ELF-1 (cell line): Measurements from ENCODE around the gene DCDC2C.

ENCODE experiments used
- DNase-seq: peaks from one replicate; pipeline ENCODE4 v3.0.0-alpha.2; 2016; ENCODE audit warnings: low read depth, low spot score

The DCDC2C gene

GRCh38 chr2:3827673-3828575, 124.5 kb downstream of the DCDC2C start:
- DNase-seq, result no peak

- DNase-seq, result no peak
Observed at GRCh38 chr2:3830796-3831195, 127.4 kb downstream of the DCDC2C start.

- DNase-seq, result no peak
Observed at GRCh38 chr2:3837086-3837485, 133.7 kb downstream of the DCDC2C start.

- no peak for DNase-seq
Observed at GRCh38 chr2:3838348-3838747, 135.0 kb downstream of the DCDC2C start.

- DNase-seq, result no peak
Observed at GRCh38 chr2:3839476-3839875, 136.1 kb downstream of the DCDC2C start.

DNA sequence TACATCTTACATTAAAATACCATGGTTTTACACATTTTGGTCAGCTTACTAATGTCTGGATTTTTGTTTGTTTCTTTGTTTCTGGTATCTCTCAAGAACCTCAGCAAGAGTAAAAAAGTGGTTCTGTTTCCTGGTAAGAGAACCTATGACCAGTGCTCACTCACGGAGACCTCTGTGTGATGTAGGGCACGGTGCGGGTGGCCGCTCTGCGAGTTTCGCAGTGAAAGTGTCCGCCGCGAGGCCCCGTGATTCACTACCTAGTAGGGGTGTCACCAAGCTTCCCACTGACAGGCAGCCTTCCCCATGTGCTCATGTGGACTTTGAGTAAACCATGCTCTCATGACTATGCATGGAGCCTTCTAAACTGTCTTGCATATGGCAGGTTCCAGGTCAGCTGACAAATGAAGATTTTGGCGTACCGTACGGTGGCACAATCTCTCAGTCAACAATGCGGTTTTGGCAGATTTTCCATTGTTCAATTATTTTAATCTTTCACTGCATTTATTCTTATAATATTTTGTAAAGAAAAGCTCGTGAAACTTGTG, 137.3 kb downstream of the DCDC2C start:
- DNase-seq, result no peak

DNA sequence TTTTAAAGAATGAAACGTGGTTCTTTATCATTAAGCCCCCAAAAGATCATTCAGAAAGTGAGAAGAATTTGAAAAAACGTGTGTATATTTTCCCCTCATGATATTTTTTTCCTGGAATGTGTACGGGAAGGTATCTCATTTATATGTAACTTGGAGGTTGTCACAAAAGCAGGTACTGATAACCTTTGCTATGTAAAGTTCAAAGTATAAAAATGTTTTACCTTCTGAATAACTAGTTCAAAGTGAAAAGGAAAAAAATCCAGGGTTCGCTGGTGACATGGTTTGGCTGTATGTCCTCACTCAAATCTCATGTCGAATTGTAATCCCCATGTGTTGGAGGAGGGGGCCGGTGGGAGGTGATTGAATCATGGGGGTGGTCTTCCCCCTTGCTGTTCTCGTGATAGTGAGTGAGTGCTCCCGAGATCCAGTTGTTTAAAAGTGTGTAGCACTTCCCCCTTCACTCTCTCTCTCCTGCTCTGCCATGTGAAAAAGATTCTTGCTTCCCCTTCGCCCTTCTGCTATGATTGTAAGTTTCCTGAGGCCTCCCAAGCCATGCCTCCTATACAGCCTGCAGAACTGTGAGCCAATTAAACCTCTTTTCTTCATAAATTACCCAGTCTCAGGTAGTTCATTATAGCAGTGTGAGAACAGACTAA, 144.2 kb downstream of the DCDC2C start:
- no peak for DNase-seq

- DNase-seq, result no peak
Observed at GRCh38 chr2:3848776-3849175, 145.4 kb downstream of the DCDC2C start.

DNA sequence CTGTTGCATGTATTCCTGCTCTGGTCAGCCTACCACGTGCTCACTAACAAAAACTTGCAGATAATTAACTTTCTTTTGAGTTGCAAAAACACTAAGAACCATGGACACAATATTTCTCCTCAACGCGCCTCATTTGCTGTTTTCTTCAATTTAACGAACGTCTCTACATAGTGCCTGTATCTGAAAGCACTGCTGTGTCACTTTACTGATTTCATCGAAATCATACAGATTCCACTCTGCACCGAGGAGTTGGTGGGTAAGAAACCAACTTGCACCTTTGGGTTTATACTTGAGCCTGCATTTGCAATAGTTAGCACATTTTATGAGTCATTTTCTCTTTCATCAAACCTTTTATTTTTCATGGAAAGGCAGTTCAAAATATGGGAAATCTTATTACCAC, 145.8 kb downstream of the DCDC2C start:
- DNase-seq, result no peak

GRCh38 chr2:3857576-3857975, 154.2 kb downstream of the DCDC2C start:
- no peak for DNase-seq

- DNase-seq, result peak; percentile 19
Observed at GRCh38 chr2:3864943-3865865, 161.8 kb downstream of the DCDC2C start.

GRCh38 chr2:3867469-3867868, 164.1 kb downstream of the DCDC2C start:
- no peak for DNase-seq

- no peak for DNase-seq
Observed at GRCh38 chr2:3868012-3868805, 164.8 kb downstream of the DCDC2C start.

GRCh38 chr2:3870222-3870621, 166.8 kb downstream of the DCDC2C start:
- DNase-seq, result no peak

GRCh38 chr2:3871002-3871401, 167.6 kb downstream of the DCDC2C start:
- no peak for DNase-seq

DNA sequence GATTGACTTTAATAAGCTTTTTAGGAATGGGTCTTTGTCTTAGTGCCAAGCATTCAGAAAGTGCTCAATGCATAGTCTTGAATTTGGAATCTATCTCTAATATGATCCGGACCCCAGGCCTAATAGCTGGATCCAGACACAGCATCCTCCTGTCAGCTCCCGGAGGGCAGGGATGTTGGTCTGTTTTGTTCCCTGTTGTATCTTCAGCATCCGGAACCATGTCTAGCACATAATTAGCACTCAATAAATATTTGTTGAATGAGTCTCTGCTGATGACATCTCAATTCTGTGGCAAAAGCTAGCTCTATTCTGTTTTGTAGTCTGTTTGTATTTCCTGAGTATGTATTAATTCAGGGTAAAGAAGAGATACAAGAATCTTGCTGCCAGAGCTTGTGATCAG, 169.1 kb downstream of the DCDC2C start:
- DNase-seq, result no peak

DNA sequence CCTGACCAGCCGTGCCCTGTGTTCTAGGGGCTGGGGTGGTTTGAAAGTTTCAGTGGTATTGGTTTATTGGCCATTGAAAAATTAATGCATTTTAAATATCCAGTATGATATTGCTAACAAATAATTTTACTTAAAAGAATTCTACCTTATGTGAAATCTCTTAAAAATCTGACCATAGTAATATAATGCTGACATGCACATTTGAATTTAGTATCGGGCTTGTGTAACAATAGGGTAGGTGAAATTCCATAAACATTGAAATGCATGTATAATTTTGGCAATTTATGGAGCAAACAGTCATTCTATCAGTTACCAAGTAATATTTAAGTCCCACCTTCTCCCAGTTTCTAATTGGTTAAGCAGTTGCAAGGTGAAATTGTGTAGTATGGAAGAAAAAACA, 170.5 kb downstream of the DCDC2C start:
- DNase-seq, result no peak

DNA sequence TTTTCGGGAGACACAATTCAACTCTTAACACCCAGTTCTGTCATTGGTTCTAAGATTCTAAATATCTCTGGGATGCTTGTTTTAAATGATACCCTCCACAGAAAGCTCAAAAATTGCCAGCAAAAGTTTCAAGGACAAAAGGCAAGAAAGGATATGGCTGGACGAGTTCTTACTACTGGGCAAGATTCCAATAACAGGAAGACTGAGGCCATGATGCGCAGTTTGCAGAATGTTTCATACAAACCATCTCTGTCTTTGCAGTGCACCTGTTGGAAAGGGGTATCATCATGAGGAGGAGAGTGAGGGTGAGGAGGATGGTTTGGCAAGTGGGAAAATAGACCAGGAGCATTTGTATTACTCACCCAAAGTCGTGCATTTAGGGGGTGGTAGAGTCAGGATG, 172.8 kb downstream of the DCDC2C start:
- DNase-seq, result no peak

DNA sequence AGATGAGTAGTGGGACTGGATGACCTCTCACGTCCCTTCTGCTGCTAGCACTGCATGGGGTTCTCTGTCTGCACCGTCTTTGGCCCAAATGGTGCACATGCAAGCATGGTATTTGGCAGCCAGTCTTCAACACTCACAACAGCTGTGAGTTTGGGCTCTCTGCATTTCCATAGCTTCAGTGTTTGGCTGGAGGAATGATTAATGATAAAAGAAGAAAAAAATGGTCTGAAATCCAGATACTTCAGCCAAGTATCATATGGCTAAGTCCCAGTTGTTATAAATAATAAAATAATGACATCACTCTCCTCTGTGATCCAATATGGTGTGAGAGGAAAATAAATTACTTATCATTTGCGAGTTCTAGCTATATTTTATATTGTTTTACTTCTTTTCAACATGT, 173.3 kb downstream of the DCDC2C start:
- no peak for DNase-seq

- no peak for DNase-seq
Observed at GRCh38 chr2:3885629-3886628, 182.6 kb downstream of the DCDC2C start.
